GM12892 (cell line): ENCODE data around the gene BPIFA2.

Experiments
- POLR2A ChIP-seq: IDR thresholded peaks from 2 replicates; pipeline ENCODE4 v1.6.1; 2011; ENCODE audit warnings: low read depth, low read length, control low read depth
- POLR2AphosphoS5 ChIP-seq: IDR thresholded peaks from 2 replicates; pipeline ENCODE4 v1.6.1; 2011; ENCODE audit warnings: low read depth, low read length, control low read depth
- TAF1 ChIP-seq: IDR thresholded peaks from 2 replicates; pipeline ENCODE4 v1.6.1; 2011; ENCODE audit warnings: low read depth, mild to moderate bottlenecking, control low read depth, low read length, borderline replicate concordance

DNA sequence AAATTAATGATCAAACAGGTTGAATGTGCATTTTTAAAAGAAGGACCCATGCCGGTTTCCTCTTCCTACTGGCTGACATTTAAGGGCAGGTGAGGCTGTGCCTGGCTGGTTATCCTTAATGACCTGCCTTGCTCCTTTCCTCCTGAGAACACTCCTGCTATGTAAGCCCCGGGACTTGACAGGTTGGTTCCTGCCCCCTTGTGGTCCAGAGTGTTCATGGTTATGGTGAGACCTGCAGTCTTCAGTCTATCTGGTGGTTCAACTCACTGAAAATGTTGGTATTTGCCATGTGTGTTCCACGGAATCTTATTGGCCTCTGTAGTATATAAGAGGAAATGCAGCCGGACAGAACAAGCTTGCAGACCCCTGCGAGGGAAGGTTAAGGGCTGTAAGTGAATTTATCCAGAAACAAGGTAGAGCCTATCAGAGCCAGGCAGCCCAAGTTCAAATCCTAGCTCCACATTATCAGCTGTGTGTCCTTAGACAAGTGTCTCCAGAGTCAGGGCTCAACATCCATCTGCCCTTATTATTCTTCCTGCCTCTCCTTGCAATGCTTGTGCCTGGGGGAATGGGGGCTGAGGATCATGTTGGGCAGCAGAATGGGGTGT lies 44.0 kb downstream of the BPIFA2 start:
- TF ChIP-seq POLR2AphosphoS5 (no peak), POLR2A (no peak), TAF1 (no peak)
